ENCODE measurements around the gene UBR2. TPM values are rescaled to one million over a fixed set of nuclear protein-coding genes. Genes with fewer than 3 reads are reported as not detected.

The UBR2 gene
- total and polyA plus RNA-seq, 2 donors (not counting 1 experiment from before 2014, with no cell fraction given), result 17.9 to 34.7 TPM

DNA sequence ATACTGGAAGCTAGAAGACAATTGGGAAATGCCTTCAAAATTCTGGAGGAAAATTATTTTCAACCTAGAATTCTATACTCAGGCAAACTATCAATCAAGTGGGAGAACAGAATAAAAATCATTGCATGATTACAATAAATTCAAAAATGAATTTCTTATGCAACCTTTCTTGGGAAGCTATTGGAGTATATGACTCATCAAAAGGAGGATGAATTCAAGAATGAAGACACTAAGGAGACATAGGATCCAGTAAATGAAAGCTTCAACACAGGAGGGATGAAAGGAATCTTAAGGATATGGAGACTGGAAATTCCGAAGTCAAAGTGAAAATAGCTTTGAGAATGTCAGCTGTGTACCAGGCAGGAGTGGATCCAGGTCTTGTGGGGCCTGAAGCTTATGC is 12.6 kb upstream of the UBR2 start:
- Histone ChIP-seq H3K9me3 (ENCODE audit: control insufficient read depth, insufficient read depth, low read depth, low read length) (no peaks in the 10 kb centered on the region), H2AFZ (ENCODE audit: low read length) (no peak overlapping the region), H3K27me3 (ENCODE audit: control insufficient read depth, insufficient read depth, low read length) (no peaks in the 10 kb centered on the region), H3K4me1 (ENCODE audit: control insufficient read depth, extremely low read depth, insufficient read depth, low read length) (no peaks in the 10 kb centered on the region), H3K4me3 (replicated peaks in 1 of 4; ENCODE audit: control extremely low read depth in 1 of 4, insufficient read depth in 1 of 4, low read depth in 3 of 4, low read length in 4 of 4) (no peak overlapping the region), H3K27ac (ENCODE audit: insufficient read depth, low read length) (no peak overlapping the region), H3K4me2 (ENCODE audit: extremely low read depth, insufficient read depth, low read length) (no peak overlapping the region), H3K9ac (ENCODE audit: insufficient read depth, low read length) (no peak overlapping the region), H4K20me1 (ENCODE audit: control insufficient read depth, extremely low read depth, insufficient read depth, low read length) (no peaks in the 10 kb centered on the region), H3K79me2 (ENCODE audit: control insufficient read depth, insufficient read depth, low read length) (no peaks in the 10 kb centered on the region), H3K36me3 (ENCODE audit: control insufficient read depth, insufficient read depth, low read length) (no peaks in the 10 kb centered on the region)
- TF ChIP-seq, protein P1, sequence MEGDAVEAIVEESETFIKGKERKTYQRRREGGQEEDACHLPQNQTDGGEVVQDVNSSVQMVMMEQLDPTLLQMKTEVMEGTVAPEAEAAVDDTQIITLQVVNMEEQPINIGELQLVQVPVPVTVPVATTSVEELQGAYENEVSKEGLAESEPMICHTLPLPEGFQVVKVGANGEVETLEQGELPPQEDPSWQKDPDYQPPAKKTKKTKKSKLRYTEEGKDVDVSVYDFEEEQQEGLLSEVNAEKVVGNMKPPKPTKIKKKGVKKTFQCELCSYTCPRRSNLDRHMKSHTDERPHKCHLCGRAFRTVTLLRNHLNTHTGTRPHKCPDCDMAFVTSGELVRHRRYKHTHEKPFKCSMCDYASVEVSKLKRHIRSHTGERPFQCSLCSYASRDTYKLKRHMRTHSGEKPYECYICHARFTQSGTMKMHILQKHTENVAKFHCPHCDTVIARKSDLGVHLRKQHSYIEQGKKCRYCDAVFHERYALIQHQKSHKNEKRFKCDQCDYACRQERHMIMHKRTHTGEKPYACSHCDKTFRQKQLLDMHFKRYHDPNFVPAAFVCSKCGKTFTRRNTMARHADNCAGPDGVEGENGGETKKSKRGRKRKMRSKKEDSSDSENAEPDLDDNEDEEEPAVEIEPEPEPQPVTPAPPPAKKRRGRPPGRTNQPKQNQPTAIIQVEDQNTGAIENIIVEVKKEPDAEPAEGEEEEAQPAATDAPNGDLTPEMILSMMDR (conservative IDR thresholded peaks at IDR 0.05 in 1 of 2, IDR thresholded peaks at IDR 0.05 in 1 of 2; ENCODE audit: low read depth in 1 of 2, low read length in 2 of 2), result no peak
- no peak for TF ChIP-seq EZH2 (IDR thresholded peaks at IDR 0.05; ENCODE audit: low read length, missing control alignments)
- DNase-seq (ENCODE audit: low read depth in 2 of 2), result peak in 1 of 2 donors; percentile 27

DNA sequence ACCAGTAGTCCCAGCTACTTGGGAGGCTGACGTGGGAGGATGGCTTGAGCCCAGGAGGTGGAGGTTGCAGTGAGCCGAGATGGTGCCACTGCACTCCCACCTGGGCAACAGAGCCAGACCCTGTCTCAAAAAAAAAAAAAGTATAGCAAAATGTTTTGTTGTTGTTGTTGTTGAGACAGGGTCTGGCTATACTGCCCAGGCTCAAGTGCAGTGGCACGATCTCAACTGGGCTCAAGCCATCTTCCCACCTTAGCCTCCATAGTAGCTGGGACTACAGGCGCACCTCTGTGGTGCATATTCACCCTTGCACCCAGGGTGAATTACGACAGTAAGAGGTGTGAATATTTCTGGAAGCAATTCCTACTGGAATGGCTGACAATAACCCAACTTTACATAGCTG is 11.4 kb upstream of the UBR2 start:
- DNase-seq (ENCODE audit: low read depth in 2 of 2), result no peak
- Histone ChIP-seq H2AFZ (ENCODE audit: low read length) (no peak overlapping the region), H3K4me2 (ENCODE audit: extremely low read depth, insufficient read depth, low read length) (no peak overlapping the region), H3K36me3 (ENCODE audit: control insufficient read depth, insufficient read depth, low read length) (no peaks in the 10 kb centered on the region), H3K4me3 (replicated peaks in 1 of 4; ENCODE audit: control extremely low read depth in 1 of 4, insufficient read depth in 1 of 4, low read depth in 3 of 4, low read length in 4 of 4) (no peak overlapping the region), H3K79me2 (ENCODE audit: control insufficient read depth, insufficient read depth, low read length) (no peaks in the 10 kb centered on the region), H3K4me1 (ENCODE audit: control insufficient read depth, extremely low read depth, insufficient read depth, low read length) (no peaks in the 10 kb centered on the region), H3K9ac (ENCODE audit: insufficient read depth, low read length) (no peak overlapping the region), H3K27ac (ENCODE audit: insufficient read depth, low read length) (no peak overlapping the region), H3K9me3 (ENCODE audit: control insufficient read depth, insufficient read depth, low read depth, low read length) (no peaks in the 10 kb centered on the region), H4K20me1 (ENCODE audit: control insufficient read depth, extremely low read depth, insufficient read depth, low read length) (no peaks in the 10 kb centered on the region), H3K27me3 (ENCODE audit: control insufficient read depth, insufficient read depth, low read length) (no peaks in the 10 kb centered on the region)
- TF ChIP-seq, protein P1 (conservative IDR thresholded peaks at IDR 0.05 in 1 of 2, IDR thresholded peaks at IDR 0.05 in 1 of 2; ENCODE audit: low read depth in 1 of 2, low read length in 2 of 2), result no peak
- TF ChIP-seq EZH2 (IDR thresholded peaks at IDR 0.05; ENCODE audit: low read length, missing control alignments), result no peak

DNA sequence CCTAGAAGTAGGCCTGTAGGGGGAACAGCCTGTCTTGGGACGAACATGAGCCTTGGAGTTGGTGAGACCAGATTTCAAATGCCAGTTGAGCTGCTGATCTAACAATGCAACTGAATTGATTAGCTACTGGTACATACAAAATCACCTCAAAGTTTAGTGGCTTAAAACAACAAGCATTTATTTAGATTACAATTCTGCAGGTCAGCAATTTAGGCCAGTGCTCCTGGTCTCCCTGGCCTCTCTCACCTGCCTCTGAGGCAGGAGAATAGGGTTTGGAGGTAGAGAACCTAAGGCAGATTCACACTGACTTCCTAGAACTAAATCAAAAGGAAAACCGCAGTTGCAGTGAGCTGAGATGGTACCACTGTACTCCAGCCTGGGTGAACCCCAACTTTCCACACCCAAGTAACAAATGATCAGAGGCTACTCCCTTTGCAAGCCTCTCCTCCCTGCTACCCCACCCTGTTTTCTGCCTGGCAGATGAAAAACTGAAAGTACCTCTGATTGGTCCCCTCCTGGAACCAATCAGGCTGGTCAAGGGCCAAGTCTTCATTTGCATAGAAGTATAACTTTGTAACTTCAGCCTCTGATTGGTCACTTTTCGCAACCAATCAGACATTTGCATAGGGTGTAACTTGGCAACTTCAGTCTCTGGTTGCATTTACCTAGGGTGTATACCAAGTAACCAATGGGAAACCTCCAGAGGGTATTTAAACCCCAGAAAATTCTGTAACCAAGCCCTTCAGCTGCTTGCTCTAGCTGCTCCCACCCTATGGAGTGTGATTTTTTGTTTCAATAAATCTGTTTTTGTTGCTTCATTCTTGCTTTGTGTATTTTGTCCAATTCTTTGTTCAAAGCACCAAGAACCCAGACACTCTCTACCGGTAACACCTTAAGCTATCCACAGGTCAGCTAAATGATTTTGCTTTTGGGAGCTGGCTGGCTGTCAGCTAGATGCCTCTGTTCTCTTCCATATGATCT is 8.1 kb upstream of the UBR2 start:
- Histone ChIP-seq H3K36me3 (ENCODE audit: control insufficient read depth, insufficient read depth, low read length) (no peaks in the 10 kb centered on the region), H3K27ac (ENCODE audit: insufficient read depth, low read length) (no peak overlapping the region)
- DNase-seq (ENCODE audit: low read depth in 2 of 2), result peak in 1 of 2 donors; percentile 22

More for the DNA sequence above, 8.1 kb upstream of the UBR2 start:
- Histone ChIP-seq H2AFZ (ENCODE audit: low read length) (no peak overlapping the region), H3K27me3 (ENCODE audit: control insufficient read depth, insufficient read depth, low read length) (no peaks in the 10 kb centered on the region), H3K4me2 (ENCODE audit: extremely low read depth, insufficient read depth, low read length) (no peak overlapping the region), H3K9ac (ENCODE audit: insufficient read depth, low read length) (no peak overlapping the region), H3K9me3 (ENCODE audit: control insufficient read depth, insufficient read depth, low read depth, low read length) (no peaks in the 10 kb centered on the region), H3K79me2 (ENCODE audit: control insufficient read depth, insufficient read depth, low read length) (no peaks in the 10 kb centered on the region), H3K4me3 (replicated peaks in 1 of 4; ENCODE audit: control extremely low read depth in 1 of 4, insufficient read depth in 1 of 4, low read depth in 3 of 4, low read length in 4 of 4) (no peak overlapping the region), H4K20me1 (ENCODE audit: control insufficient read depth, extremely low read depth, insufficient read depth, low read length) (no peaks in the 10 kb centered on the region), H3K4me1 (ENCODE audit: control insufficient read depth, extremely low read depth, insufficient read depth, low read length) (no peaks in the 10 kb centered on the region)
- no peak for TF ChIP-seq EZH2 (IDR thresholded peaks at IDR 0.05; ENCODE audit: low read length, missing control alignments)
- TF ChIP-seq, protein P1 (conservative IDR thresholded peaks at IDR 0.05 in 1 of 2, IDR thresholded peaks at IDR 0.05 in 1 of 2; ENCODE audit: low read depth in 1 of 2, low read length in 2 of 2), result no peak

Data from fibroblast of lung (primary cell).